ENCODE measurements around the gene PLCB4. TPM values are rescaled to one million over a fixed set of nuclear protein-coding genes. Genes with fewer than 3 reads are reported as not detected.

PLCB4 gene
- total RNA-seq, 4 donors from 2014 or later, result 20.6 to 45.9 (median 34.2) TPM

DNA sequence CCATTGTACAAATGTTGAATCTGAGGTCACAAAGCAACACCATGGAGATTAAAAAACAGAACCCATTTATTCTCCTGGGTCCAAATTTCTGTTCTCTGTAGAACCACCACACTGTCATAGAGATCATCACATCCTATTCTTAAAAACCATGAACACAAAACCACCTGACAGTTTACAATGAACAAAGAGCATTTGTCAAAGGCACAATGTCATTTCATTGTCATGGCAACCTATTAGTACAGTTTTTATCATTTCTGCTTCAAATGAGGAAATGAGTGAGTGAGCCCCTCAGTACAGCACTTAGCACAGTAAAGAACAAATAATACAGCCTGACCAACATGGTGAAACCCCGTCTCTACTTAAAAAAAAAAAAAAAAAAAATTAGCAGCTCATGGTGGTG lies 422.4 kb downstream of the PLCB4 start:
- no peak for DNase-seq
- in situ Hi-C loops (cut with MboI; ENCODE audit: low pct_ligation_motif_present in 1 of 4, low pct_unique_long_range_greater_than_20kb in 1 of 4, low sequenced_read_pairs in 3 of 4), result no loop called here
- H3K27me3 ChIP-seq, result no peaks in the 10 kb centered on the region
- no peak overlapping the region for H3K4me3 ChIP-seq
- no peak for TF ChIP-seq POLR2A (IDR thresholded peaks at IDR 0.05)
- H3K4me1 ChIP-seq, result no peaks in the 10 kb centered on the region
- H3K9me3 ChIP-seq, result no peaks in the 10 kb centered on the region
- no peaks in the 10 kb centered on the region for H3K36me3 ChIP-seq
- H3K27ac ChIP-seq, result no peak overlapping the region
- intact Hi-C loops (cut with DNase I; ENCODE audit: low total_unique reads), result no loop called here
- 88% methylated on average over 1 of the region's 1 CpG; no CpG with 5 or more reads in 1 of the 2 donors for WGBS, 2 donors (ENCODE audit: low coverage in 1 of 2)

DNA sequence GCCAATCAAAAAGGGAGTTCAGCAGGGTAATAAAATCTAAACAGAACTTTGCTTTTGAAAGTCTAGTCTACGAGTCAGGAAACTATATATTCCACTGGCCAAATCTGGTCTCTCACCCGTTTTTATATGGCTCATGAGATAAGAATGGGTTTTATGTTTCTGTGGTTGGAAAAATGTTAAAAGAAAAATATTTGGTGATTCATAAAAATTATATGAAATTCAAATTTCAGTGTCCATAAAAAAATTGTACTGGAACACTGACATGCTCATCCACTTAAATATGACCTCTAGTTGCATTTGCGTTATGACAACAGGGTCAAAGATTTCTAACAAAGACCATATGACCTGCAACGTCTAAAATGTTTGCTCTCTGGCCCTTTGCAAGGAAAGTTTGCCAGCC lies 423.2 kb downstream of the PLCB4 start:
- Histone ChIP-seq H3K4me1 (no peaks in the 10 kb centered on the region), H3K27me3 (no peaks in the 10 kb centered on the region), H3K4me3 (no peak overlapping the region), H3K27ac (no peak overlapping the region), H3K36me3 (no peaks in the 10 kb centered on the region), H3K9me3 (no peaks in the 10 kb centered on the region)
- DNase-seq, result no peak
- intact Hi-C loops (cut with DNase I; ENCODE audit: low total_unique reads), result no loop called here
- 41 to 60% methylated on average over 4 of the region's 4 CpGs for WGBS, 2 donors (ENCODE audit: low coverage in 1 of 2)
- in situ Hi-C loops (cut with MboI; ENCODE audit: low pct_ligation_motif_present in 1 of 4, low pct_unique_long_range_greater_than_20kb in 1 of 4, low sequenced_read_pairs in 3 of 4), result no loop called here
- TF ChIP-seq CTCF (IDR thresholded peaks at IDR 0.05) (no peak), POLR2A (IDR thresholded peaks at IDR 0.05) (no peak)

DNA sequence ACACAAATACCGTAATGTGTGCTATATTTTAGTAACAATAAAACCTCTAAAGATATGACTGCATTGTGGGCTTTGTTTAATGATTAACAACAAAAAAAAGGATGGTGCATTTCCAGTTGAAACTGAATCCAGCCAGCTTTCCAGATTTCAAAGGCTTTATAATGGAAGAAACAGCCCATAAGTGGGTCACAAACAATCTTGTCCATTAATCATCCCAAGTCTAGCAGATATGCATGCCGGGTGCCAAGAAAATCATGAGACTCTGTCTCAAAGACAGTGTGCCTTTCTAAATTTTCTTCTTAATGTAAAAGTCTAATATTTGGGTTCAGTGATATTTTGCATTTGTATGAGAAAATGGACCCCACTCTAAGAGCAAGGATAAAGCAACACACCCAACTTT lies 424.9 kb downstream of the PLCB4 start:
- no peaks in the 10 kb centered on the region for H3K36me3 ChIP-seq
- no peaks in the 10 kb centered on the region for H3K4me1 ChIP-seq
- no peaks in the 10 kb centered on the region for H3K27me3 ChIP-seq
- in situ Hi-C loops (cut with MboI; ENCODE audit: low pct_ligation_motif_present in 1 of 4, low pct_unique_long_range_greater_than_20kb in 1 of 4, low sequenced_read_pairs in 3 of 4), result no loop called here
- no peak for DNase-seq
- H3K4me3 ChIP-seq, result no peak overlapping the region
- H3K27ac ChIP-seq, result no peak overlapping the region
- intact Hi-C loops (cut with DNase I; ENCODE audit: low total_unique reads), result no loop called here
- no peaks in the 10 kb centered on the region for H3K9me3 ChIP-seq
- no peak for TF ChIP-seq CTCF (IDR thresholded peaks at IDR 0.05)
- no peak for TF ChIP-seq EP300 (IDR thresholded peaks at IDR 0.05; ENCODE audit: low read depth)
- no peak for TF ChIP-seq POLR2AphosphoS5 (IDR thresholded peaks at IDR 0.05)
- TF ChIP-seq POLR2A (IDR thresholded peaks at IDR 0.05), result no peak
- WGBS, 2 donors (ENCODE audit: low coverage in 1 of 2), result 57 to 60% methylated on average over 2 of the region's 2 CpGs

DNA sequence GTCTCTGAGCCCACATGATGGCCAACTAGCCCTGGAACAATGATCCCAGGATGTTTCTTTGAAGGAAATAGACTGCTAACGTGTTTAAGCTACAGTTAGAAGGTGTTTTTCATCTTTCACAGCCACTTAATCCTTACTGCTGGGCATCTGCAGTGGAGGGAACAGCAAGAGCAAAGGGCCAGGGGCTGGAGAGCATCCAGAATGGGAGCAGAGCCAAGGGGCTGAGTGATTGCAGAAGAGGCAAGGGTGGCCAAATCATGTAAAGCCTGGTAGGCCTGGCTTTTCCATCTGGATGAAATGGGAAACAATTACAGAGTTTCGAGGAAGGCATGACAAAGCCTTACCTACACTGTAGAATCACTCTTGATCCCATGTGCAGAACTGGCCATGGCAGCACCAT lies 426.8 kb downstream of the PLCB4 start:
- Histone ChIP-seq H3K27ac (no peak overlapping the region), H3K36me3 (no peaks in the 10 kb centered on the region), H3K27me3 (no peaks in the 10 kb centered on the region), H3K4me1 (peaks cover 0 to 10% (median 0%) of the 10 kb centered on the region in 4 donors), H3K4me3 (no peak overlapping the region), H3K9me3 (no peaks in the 10 kb centered on the region)
- intact Hi-C loops (cut with DNase I; ENCODE audit: low total_unique reads), result no loop called here
- in situ Hi-C loops (cut with MboI; ENCODE audit: low pct_ligation_motif_present in 1 of 4, low pct_unique_long_range_greater_than_20kb in 1 of 4, low sequenced_read_pairs in 3 of 4), result no loop called here
- DNase-seq, result no peak
- TF ChIP-seq EP300 (IDR thresholded peaks at IDR 0.05; ENCODE audit: low read depth), result no peak
- TF ChIP-seq CTCF (IDR thresholded peaks at IDR 0.05), result no peak
- no peak for TF ChIP-seq POLR2AphosphoS5 (IDR thresholded peaks at IDR 0.05)
- no peak for TF ChIP-seq POLR2A (IDR thresholded peaks at IDR 0.05)
- 40 to 67% methylated on average over 1 to 2 of the region's 2 CpGs for WGBS, 2 donors (ENCODE audit: low coverage in 1 of 2)

DNA sequence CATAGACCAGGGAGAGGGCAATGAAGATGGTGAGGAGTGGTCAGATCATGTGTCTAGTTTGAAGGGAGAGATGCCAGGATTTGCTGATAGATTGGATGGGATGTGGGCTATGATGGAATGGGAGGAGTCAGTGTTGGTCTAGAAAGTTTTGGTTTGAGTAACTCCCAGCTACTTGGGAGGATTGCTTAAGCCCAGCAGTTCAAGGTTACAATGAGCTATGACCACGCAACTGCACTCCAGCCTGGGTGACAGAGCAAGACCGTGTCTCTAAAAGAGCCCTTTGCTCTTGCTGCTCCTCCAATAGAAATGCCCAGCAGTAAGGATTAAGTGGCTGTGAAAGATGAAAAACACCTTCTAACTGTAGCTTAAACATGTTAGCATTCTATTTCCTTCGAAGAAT lies 427.3 kb downstream of the PLCB4 start:
- in situ Hi-C loops (cut with MboI; ENCODE audit: low pct_ligation_motif_present in 1 of 4, low pct_unique_long_range_greater_than_20kb in 1 of 4, low sequenced_read_pairs in 3 of 4) (no loop called here), intact Hi-C loops (cut with DNase I; ENCODE audit: low total_unique reads) (no loop called here)
- no peak for TF ChIP-seq POLR2AphosphoS5 (IDR thresholded peaks at IDR 0.05)
- TF ChIP-seq POLR2A (IDR thresholded peaks at IDR 0.05), result no peak
- TF ChIP-seq CTCF (IDR thresholded peaks at IDR 0.05), result no peak
- TF ChIP-seq EP300 (IDR thresholded peaks at IDR 0.05; ENCODE audit: low read depth), result no peak
- Histone ChIP-seq H3K4me3 (no peak overlapping the region), H3K27me3 (no peaks in the 10 kb centered on the region), H3K27ac (no peak overlapping the region), H3K9me3 (no peaks in the 10 kb centered on the region), H3K36me3 (no peaks in the 10 kb centered on the region), H3K4me1 (peaks cover 0 to 14% (median 1%) of the 10 kb centered on the region in 4 donors)
- WGBS, 2 donors (ENCODE audit: low coverage in 1 of 2), result 84 to 92% methylated on average over 1 to 3 of the region's 3 CpGs
- DNase-seq, result no peak

Data from transverse colon (tissue), 4 donors.